Upper lobe of left lung (tissue), 4 donors: ENCODE results near the gene MAPK11.

Source experiments
- CTCF ChIP-seq, 6 experiments: fragments of 450-650 bp in 4 of 6; fragments of 200-600 bp in 2 of 6; sonication (generic) in 2 of 6; IDR thresholded peaks; one replicate each; pipeline ENCODE4 v1.5.1; 2016 to 2019; ENCODE audit warnings: antibody characterized with exemption in 6 of 6
- POLR2AphosphoS5 ChIP-seq, 2 donors: sonication (generic); formaldehyde crosslinking; IDR thresholded peaks; one replicate each; pipeline ENCODE4 v1.5.1; 2017; ENCODE audit warnings: antibody characterized with exemption in 2 of 2

- TF ChIP-seq CTCF (IDR thresholded peaks at IDR 0.05): no peak
- TF ChIP-seq POLR2AphosphoS5 (IDR thresholded peaks at IDR 0.05): no peak
These were observed 7.7 kb downstream of the MAPK11 start for GRCh38 chr22:50262460-50262911.
